CD4-positive, alpha-beta T cell treated with Interleukin-6 for 4 hours (primary cell): ENCODE results near the gene MOCS2.

Source experiments
- DNase-seq: peaks from one replicate; pipeline ENCODE4 v3.0.0-alpha.2; 2020; ENCODE audit warnings: mixed read lengths

The MOCS2 gene

GRCh38 chr5:53091289-53091688 is 18.3 kb downstream of the MOCS2 start:
- no peak for DNase-seq

GRCh38 chr5:53090229-53090628 is 19.3 kb downstream of the MOCS2 start:
- DNase-seq, result no peak

GRCh38 chr5:53089481-53089991 is 20.0 kb downstream of the MOCS2 start:
- no peak for DNase-seq

GRCh38 chr5:53087621-53088121 is 21.9 kb downstream of the MOCS2 start:
- DNase-seq, result no peak

- DNase-seq, result no peak
Measured at GRCh38 chr5:53087171-53087570, 22.4 kb downstream of the MOCS2 start.

- DNase-seq, result no peak
Measured at GRCh38 chr5:53084546-53085255, 24.9 kb downstream of the MOCS2 start.

- DNase-seq, result no peak
Measured at GRCh38 chr5:53083927-53084326, 25.6 kb downstream of the MOCS2 start.

GRCh38 chr5:53080271-53080670 is 29.3 kb downstream of the MOCS2 start:
- DNase-seq, result no peak

- no peak for DNase-seq
Measured at GRCh38 chr5:53076014-53076583, 33.5 kb downstream of the MOCS2 start.

GRCh38 chr5:53073348-53073747 is 36.2 kb downstream of the MOCS2 start:
- DNase-seq, result no peak

- DNase-seq, result no peak
Measured at GRCh38 chr5:53071738-53072137, 37.8 kb downstream of the MOCS2 start.

GRCh38 chr5:53071298-53071697 is 38.3 kb downstream of the MOCS2 start:
- DNase-seq, result no peak

GRCh38 chr5:53069626-53070025 is 39.9 kb downstream of the MOCS2 start:
- peak; percentile 27 for DNase-seq

- DNase-seq, result no peak
Measured at GRCh38 chr5:53068291-53068836, 41.2 kb downstream of the MOCS2 start.

GRCh38 chr5:53067641-53068040 is 41.9 kb downstream of the MOCS2 start:
- DNase-seq, result no peak

- no peak for DNase-seq
Measured at GRCh38 chr5:53066088-53066487, 43.5 kb downstream of the MOCS2 start.

- DNase-seq, result no peak
Measured at GRCh38 chr5:53063791-53064190, 45.8 kb downstream of the MOCS2 start.

GRCh38 chr5:53063176-53063575 is 46.4 kb downstream of the MOCS2 start:
- DNase-seq, result no peak

- DNase-seq, result no peak
Measured at GRCh38 chr5:53059281-53059680, 50.3 kb downstream of the MOCS2 start.

GRCh38 chr5:53055365-53055764 is 54.2 kb downstream of the MOCS2 start:
- DNase-seq, result no peak

- DNase-seq, result no peak
Measured at GRCh38 chr5:53053364-53053763, 56.2 kb downstream of the MOCS2 start.

- no peak for DNase-seq
Measured at GRCh38 chr5:53052499-53052898, 57.1 kb downstream of the MOCS2 start.

- no peak for DNase-seq
Measured at GRCh38 chr5:53048248-53048647, 61.3 kb downstream of the MOCS2 start.
